Panc1 (cell line): ENCODE measurements around the gene HOXC6. TPM values are rescaled to one million over a fixed set of nuclear protein-coding genes. Genes with fewer than 3 reads are reported as not detected.

Experiments
- ATAC-seq: fragments of 200-7000 bp; cut with Tn5 transposase; 2 replicates; pipeline ENCODE4 v1.9.1; 2020; ENCODE audit warnings: mild to moderate bottlenecking, moderate library complexity
- BruUV-seq: library from RNA; stranded (reverse); fragments of 400-500 nt; replicated peaks from 2 replicates; lab custom pipeline; 2021; lab: Mats Ljungman, UMichigan
- CTCF ChIA-PET: fragments of 300-600 bp; sonication (Branson Sonifier 250); formaldehyde crosslinking; loops from one replicate; lab custom pipeline; 2022; ENCODE audit warnings: antibody characterized with exemption; lab: Charles Lee
- POLR2A ChIA-PET: fragments of 300-600 bp; sonication (Branson Sonifier 250); formaldehyde crosslinking; loops from one replicate; lab custom pipeline; 2022; ENCODE audit warnings: antibody characterized with exemption; lab: Charles Lee
- DNase-seq: peaks from one replicate; pipeline ENCODE4 v3.0.0-alpha.2; 2010; ENCODE audit warnings: low read depth, low spot score
- H3K27ac ChIP-seq: 2 replicates; pipeline ENCODE4 v1.5.1; 2011; ENCODE audit warnings: mild to moderate bottlenecking, low read length, inconsistent platforms
- H3K27me3 ChIP-seq: fragments of 200-500 bp; sonication (Bioruptor generic); 2 replicates; pipeline ENCODE4 v1.6.0; 2014; ENCODE audit warnings: low read length, inconsistent platforms; ENCODE audit not compliant: control insufficient read depth, insufficient read depth
- H3K36me3 ChIP-seq: fragments of 200-500 bp; sonication (Bioruptor generic); 2 replicates; pipeline ENCODE4 v1.5.1; 2014; ENCODE audit warnings: inconsistent platforms, mild to moderate bottlenecking, low read length, moderate library complexity; ENCODE audit not compliant: control insufficient read depth, insufficient read depth
- H3K4me1 ChIP-seq: 2 replicates; pipeline ENCODE4 v1.5.1; 2011; ENCODE audit warnings: inconsistent platforms, mild to moderate bottlenecking, low read length, moderate library complexity; ENCODE audit not compliant: control insufficient read depth, insufficient read depth
- H3K4me3 ChIP-seq, 2 experiments: 2 replicates each; pipeline ENCODE4 v1.5.1; 2011 to 2012; ENCODE audit warnings: low read depth in 2 of 2, low read length in 2 of 2, mild to moderate bottlenecking in 2 of 2, inconsistent platforms in 1 of 2, moderate library complexity in 1 of 2
- H3K9me3 ChIP-seq: fragments of 200-500 bp; sonication (Bioruptor generic); 2 replicates; pipeline ENCODE4 v1.5.1; 2014; ENCODE audit warnings: low read depth, mild to moderate bottlenecking, inconsistent platforms, low read length, moderate library complexity; ENCODE audit not compliant: control insufficient read depth, insufficient read depth
- CTCF ChIP-seq: fragments of 450-650 bp; IDR thresholded peaks from 2 replicates; pipeline ENCODE4 v1.5.1; 2017; ENCODE audit warnings: mild to moderate bottlenecking
- POLR2AphosphoS5 ChIP-seq: IDR thresholded peaks from 2 replicates; pipeline ENCODE4 v1.6.1; 2012; ENCODE audit warnings: mild to moderate bottlenecking, low read depth, low read length, moderate library complexity
- REST ChIP-seq, 2 experiments: IDR thresholded peaks; 2 replicates each; pipeline ENCODE4 v1.6.1; 2011 to 2012; ENCODE audit warnings: low read depth in 2 of 2, control low read depth in 1 of 2, low read length in 1 of 2, mild to moderate bottlenecking in 1 of 2, moderate library complexity in 1 of 2; ENCODE audit not compliant: insufficient read depth in 1 of 2
- SIN3A ChIP-seq: IDR thresholded peaks from 2 replicates; pipeline ENCODE4 v1.6.1; 2012; ENCODE audit warnings: low read depth, mild to moderate bottlenecking, low read length, moderate library complexity, borderline replicate concordance; ENCODE audit not compliant: insufficient read depth
- TCF7L2 ChIP-seq: IDR thresholded peaks from 2 replicates; pipeline ENCODE4 v1.6.1; 2011; ENCODE audit warnings: mild to moderate bottlenecking, low read depth, low read length, inconsistent platforms
- in situ Hi-C: cut with HindIII; loops from 2 replicates; pipeline ENCODE4 v1.10.0; 2016; ENCODE audit warnings: low sequenced_read_pairs, low pct_unique_long_range_greater_than_20kb
- intact Hi-C: fragments of 100-400 bp; cut with micrococcal nuclease; formaldehyde crosslinking; loops from one replicate; pipeline ENCODE4 v1.10.0; 2022; ENCODE audit not compliant: unreplicated experiment
- total RNA-seq: library from RNA; stranded (reverse); gene quantifications from one replicate; pipeline ENCODE4 v1.2.1, GENCODE V29; 2021; ENCODE audit not compliant: unreplicated experiment

Gene HOXC6
- total RNA-seq, 1 experiment from 2014 or later = 52.2 TPM

- no peak overlapping the region for H3K4me3 ChIP-seq
- in situ Hi-C loops (no loop called here), intact Hi-C loops (no loop called here)
- BruUV-seq = no TSS peak
- ChIA-PET CTCF (no interaction called here), POLR2A (no interaction called here)
- TF ChIP-seq POLR2AphosphoS5 (no peak), TCF7L2 (no peak), CTCF (no peak), REST (IDR thresholded peaks at IDR 0.05; ENCODE audit: insufficient read depth in 1 of 2, low read depth in 2 of 2, low read length in 1 of 2) (no peak), SIN3A (no peak)
- H3K9me3 ChIP-seq = no peaks in the 10 kb centered on the region
- ATAC-seq = no peak
- no peak for DNase-seq
- H3K27me3 ChIP-seq = no peaks in the 10 kb centered on the region
- H3K27ac ChIP-seq = peak overlapping the region; percentile 58; the same call in 1 of the 2 replicates
- peaks cover 4% of the 10 kb centered on the region; the same call in 1 of the 2 replicates for H3K36me3 ChIP-seq
- peaks cover 96% of the 10 kb centered on the region for H3K4me1 ChIP-seq
These were observed 6.6 kb downstream of the HOXC6 start for GRCh38 chr12:54034785-54035310.

- Histone ChIP-seq H3K27me3 (no peaks in the 10 kb centered on the region), H3K4me3 (no peak overlapping the region), H3K9me3 (no peaks in the 10 kb centered on the region), H3K4me1 (peaks cover 97% of the 10 kb centered on the region), H3K27ac (peak overlapping the region; percentile 58), H3K36me3 (no peaks in the 10 kb centered on the region)
- DNase-seq = no peak
- ChIA-PET POLR2A (no interaction called here), CTCF (interaction anchor here (0.6 kb wide), 1 partner anchor 279 kb away, joined by 3 read pairs; no protein-coding TSS in a partner anchor)
- in situ Hi-C loops (no loop called here), intact Hi-C loops (no loop called here)
- ATAC-seq = no peak
- BruUV-seq = no TSS peak
- no peak; the same call in 1 of the 2 replicates for TF ChIP-seq POLR2AphosphoS5
- TF ChIP-seq CTCF = no peak
- TF ChIP-seq TCF7L2 = no peak
- no peak for TF ChIP-seq REST (IDR thresholded peaks at IDR 0.05; ENCODE audit: insufficient read depth in 1 of 2, low read depth in 2 of 2, low read length in 1 of 2)
- no peak for TF ChIP-seq SIN3A
These were observed 7.5 kb downstream of the HOXC6 start for GRCh38 chr12:54035568-54036264.
